ENCODE measurements around the gene TXN2.

The TXN2 gene

DNA sequence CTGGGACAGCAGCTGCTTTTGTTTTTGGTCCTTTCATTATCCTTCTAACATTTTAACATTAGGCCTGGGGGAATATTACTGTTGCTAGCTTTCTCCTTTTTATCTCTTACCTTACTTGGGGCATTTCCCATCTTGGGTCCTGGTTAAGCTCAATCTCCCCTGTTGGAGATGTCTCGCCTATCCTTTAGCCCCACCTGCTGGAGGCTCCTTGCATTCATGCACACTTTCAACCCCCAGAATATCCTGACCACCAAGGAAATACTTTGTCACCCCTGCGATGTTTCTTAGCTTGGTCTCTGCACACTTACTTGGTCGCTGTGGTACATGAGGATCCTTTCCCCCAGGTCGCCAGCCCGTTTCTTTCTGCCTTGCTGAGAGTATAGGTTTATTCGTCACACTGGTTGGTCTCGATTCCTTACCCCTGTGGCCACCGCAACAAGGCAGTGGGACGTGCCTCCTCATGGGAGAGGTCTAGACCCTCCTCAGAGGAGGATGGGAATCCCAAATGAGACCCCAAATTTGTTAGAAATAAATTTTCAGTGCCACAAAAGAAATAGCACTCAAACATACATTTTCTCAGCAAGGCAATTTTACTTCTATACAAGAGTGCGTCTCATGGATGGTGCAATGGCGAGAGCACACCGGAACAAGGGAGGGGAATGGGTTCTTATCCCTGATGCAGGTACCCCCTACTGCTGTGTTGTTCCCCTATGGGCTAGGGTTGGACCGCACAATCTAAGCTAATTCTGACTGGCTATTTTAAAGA lies 5.4 kb upstream of the TXN2 start:
- DNase-seq (ENCODE audit: low read depth) = peak; percentile 55

DNA sequence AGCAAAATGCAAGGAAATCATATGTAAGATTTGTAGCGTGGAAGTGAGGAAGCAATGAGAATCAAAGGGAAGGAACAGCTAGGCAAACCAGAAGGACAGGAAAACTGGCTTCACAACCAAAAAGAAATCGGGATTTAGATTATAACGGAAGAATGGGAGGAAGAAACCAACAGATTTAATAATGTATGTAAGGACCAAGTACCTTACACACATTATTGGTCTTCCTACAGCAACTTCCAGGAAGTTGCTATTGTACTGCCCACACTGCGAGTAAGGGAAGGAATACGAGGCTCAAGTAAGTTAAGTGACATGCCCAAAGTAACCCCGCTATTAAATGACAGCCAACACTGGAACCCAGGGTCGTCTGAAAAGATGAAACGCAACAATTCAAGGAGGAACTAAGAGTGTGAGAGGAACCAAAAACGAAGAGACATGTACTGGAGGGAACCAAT lies 473 bp downstream of the TXN2 start:
- no peak for DNase-seq (ENCODE audit: low read depth)

DNA sequence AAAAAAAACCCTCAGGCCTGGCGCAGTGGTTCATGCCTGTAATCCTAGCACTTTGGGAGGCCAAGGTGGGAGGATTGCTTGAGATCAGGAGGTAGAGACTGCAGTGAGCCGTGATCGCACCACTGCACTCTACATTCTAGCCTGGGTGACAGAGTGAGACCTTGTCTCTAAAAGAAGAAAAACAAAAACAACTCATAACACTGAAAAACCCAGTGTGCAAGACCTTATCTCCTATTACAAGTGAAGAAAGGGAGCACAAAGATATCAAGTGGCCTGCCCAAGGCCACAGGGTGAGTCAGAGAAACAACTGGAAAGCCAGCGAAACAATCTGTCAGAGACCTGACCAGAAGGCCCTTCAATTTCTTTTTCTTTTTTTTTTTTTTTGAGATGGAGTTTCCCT lies 2.5 kb downstream of the TXN2 start:
- DNase-seq (ENCODE audit: low read depth) = no peak

DNA sequence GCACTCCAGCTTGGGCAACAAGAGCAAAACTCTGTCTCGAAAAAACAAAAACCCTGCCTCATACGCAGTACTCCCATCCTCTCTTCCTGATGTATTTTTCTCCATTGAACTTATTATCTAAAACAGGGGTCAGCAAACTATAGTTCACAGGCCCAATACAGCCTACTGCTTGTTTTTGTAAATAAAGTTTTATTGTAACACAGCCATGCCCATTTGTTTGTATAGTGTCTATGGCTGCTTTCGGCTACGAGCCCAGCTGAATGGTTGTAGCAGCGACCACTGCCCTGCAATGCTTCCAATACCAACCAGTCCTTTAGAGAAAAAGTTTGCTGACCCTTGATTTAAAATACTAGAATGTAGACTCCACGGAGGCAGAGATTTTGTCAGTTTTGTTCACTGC lies 6.1 kb downstream of the TXN2 start:
- DNase-seq (ENCODE audit: low read depth) = no peak

DNA sequence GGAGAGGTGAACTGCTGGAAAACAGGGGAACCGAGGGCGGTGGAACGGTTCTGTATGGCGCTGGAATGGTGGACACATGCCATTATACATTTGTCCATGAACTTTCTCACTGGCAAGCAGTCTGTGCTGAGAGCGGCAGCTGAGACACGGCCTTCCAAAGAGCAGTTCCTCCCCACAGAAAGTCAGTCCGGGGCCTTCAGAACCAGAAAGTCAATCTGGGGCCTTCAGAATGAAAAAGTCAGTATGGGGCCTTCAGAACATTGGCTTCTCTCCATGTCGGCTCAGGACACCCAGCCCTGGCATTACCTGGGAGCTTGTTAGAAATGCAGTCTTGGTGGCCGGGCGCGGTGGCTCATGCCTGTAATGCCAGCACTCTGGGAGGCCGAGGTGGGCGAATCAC lies 8.8 kb downstream of the TXN2 start:
- no peak for DNase-seq (ENCODE audit: low read depth)

DNA sequence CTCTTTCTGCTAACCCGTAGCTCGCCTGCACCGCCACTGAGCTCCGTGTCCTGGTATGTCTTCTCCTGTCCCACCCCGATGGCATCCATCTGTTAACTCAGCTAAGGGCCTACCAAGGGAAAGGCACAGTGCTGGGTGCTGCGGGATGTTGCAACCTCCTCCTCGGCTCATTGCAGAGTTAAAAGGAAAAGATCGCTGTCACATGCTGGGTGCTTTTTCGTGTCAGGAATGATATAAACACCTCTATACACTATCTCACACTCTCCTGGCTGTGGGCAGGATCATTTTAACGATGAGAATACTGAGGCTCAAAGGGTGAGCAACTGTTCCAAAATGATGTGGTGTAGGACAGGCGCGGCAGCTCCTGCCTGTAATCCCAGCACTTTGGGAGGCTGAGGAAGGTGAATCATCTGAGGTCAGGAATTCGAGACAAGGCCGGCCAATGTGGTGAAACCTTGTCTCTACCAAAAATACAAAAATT lies 10.1 kb downstream of the TXN2 start:
- DNase-seq (ENCODE audit: low read depth) = no peak

DNA sequence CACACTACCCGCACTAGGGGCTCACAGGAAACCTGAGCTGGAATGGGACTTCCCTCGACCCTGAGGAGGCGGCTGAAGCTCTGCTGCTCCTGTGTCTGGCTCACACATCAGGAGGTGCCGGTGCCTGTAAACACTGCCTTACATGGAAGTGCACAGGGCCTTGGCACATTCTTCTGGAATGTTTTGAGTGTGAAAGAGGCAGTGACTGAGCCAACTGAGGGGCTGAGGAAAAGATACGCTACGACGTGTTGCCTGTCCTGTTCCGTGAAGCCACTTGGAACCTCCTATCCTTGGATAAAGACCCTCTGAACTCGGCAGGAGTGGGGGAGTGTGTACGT lies 10.5 kb downstream of the TXN2 start:
- DNase-seq (ENCODE audit: low read depth) = no peak

DNA sequence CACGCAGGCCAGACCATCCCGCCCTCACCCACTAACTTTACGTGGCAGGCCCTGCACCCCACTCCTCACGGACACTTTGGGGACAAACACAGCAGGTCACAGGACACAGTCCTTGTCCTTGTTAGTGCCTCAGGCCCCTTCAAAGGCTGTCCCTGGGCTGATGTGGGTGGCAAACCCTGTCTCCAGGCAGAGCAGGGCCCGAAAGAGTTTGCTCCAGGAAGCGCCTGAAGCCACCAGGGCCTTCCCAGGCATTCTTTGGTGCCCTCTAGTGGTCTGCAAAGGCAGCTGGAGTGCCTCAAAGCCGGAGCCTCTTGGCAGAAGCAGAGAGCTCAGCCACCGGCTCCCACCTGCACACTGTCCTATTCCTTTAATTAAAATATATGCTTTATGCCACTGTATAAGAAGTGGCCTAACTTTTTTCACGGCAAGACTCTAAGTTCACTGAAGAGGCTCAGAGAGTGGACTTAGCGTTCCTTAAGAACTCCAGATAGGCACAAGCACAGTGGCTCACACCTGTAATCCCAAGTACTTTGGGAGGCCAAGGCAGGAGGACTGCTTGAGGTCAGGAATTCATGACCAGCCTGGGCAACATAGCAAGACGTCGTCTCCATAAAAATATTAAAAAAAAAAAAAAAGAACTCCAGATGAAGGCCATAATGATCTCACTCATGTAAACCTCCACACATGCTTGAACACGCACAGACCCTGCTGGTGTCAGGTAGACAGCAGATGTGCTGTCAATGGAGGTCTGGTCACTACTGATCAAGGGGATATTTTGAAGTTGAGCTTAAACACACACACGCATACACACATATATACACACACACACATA lies 11.1 kb downstream of the TXN2 start:
- peak; percentile 60 for DNase-seq (ENCODE audit: low read depth)

DNA sequence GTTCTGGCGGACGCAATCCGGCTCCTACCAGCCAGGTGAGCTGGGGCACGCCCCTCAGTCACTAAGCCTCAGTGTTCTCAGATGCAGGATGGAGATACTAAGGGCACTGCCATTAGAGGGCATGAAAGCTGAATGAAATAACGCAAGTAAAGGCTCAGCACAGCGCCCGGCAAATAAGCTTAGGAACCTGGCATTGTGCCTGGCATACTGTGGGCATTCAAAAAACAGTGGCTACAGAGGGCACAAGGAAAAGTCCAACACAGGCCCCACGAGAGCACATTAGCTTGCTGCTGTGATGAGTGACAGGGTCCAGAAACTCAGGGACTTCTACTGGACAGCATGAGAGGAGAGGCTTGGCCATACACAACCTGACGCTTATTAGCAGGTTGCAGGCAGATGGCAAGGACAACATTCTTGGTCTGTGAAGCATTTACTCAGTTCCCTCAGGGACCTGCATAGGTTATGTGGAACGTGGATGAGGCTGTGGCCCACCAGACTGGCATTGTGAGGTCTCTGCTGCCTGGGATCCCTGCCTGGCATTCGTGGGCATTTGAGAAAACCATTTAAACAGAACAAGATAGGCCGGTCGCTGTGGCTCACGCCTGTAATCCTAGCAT lies 12.2 kb downstream of the TXN2 start:
- DNase-seq (ENCODE audit: low read depth) = no peak

DNA sequence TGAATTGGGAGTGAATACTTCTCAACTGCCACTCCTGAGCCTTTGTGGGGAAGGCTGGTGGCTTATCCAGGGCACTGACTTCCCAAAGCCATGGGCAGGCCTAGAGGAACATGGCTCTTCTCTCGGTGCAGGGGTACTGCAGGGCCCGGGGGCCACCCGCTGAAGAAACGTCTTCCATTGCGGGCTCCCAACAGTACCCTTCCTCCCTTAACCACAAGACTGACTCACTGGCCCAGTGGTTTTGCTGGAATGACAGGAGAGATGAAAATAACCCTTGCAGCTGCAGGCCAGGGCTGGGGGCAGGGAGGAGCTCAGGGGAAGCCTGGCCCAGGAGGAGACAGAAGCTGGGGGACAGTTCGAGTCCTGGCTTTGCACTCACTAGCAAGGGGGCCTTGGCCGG lies 13.5 kb downstream of the TXN2 start:
- no peak for DNase-seq (ENCODE audit: low read depth)

DNA sequence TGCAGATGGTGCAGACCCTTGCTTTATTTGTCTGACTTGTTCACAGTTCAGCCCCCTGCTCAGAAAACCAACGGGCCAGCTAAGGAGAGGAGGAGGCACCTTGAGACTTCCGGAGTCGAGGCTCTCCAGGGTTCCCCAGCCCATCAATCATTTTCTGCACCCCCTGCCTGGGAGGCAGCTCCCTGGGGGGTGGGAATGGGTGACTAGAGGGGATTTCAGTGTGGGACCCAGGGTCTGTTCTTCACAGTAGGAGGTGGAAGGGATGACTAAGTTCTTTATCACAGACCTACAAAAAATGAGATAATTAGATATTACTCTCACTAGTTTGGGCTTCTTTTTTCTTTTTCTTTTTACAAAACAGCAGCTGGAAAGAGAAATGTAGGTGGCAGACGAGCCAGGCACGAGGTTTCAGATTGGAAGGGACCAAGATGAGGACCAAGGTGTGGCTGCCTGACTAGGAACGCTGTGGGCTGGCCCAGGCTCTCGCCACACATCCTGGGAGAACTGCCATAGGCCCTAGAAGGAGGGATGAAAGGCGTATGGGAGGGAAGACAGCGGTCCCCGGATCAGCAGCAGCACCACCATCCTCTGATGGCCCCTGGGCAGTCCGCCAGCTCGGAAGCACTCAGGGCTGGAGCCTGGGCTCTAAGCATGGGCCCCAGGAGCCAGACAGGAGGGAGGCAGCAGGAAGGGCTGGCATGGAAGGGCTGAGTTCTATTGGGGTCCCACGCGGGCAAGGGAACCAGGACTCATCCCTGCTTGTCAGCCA lies 14.2 kb downstream of the TXN2 start:
- no peak for DNase-seq (ENCODE audit: low read depth)

DNA sequence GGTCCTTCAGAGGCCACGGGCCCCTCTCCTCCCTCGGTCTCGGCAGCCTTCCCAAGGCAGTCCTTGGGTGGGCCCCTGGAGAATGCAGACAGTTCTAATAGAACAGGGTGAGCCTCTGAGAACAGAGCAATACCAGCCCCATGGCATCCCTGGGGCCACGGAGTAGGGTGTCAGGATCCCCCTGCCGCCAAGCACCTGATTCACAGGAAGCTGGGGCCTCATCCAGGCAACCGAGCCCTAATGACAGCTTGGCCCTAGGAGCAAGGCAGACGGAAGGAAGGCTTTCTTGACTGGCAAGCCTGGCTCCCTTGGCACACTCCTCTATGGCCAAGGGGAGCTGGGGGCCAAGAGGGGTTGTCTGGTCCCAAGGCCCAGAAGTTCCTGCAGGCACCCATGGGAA lies 15.2 kb downstream of the TXN2 start:
- no peak for DNase-seq (ENCODE audit: low read depth)

DNA sequence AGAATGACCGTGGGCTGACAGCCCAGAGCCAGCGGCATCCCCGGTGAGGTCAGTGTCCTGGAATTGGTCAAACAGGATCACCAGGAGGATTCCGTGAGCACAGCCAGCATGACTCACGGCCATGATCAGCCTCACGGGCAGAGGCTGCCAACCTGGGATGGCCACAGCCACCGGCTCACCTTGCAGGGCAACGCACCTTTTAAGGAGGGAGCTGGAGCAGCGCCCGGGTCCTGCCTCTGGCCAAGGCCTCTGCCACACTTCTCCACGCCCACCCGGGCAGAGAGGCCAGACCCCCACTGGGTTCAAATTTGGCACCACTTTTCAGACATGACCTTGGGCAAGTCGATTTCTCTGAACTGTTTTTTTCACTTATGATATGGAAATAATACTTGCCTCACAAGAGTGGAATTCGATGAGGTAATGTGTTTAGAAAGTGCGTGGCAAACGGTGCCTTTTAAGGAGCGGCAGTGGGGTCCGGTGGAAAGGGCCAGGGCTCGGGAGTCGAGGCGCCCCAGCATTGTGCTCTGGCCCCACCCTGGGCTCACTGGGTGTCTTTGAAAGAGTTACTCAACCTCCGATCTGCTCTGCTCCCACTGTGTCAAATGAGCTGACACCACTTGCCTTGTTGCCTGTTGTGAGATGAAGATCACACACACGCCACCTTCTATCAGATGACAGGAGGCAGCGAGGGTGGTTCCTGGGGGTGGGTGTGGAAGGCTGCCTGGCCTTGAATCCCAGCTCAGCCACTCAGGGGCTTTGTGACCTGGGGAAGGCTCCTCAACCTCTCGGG lies 16.0 kb downstream of the TXN2 start:
- DNase-seq (ENCODE audit: low read depth) = no peak

DNA sequence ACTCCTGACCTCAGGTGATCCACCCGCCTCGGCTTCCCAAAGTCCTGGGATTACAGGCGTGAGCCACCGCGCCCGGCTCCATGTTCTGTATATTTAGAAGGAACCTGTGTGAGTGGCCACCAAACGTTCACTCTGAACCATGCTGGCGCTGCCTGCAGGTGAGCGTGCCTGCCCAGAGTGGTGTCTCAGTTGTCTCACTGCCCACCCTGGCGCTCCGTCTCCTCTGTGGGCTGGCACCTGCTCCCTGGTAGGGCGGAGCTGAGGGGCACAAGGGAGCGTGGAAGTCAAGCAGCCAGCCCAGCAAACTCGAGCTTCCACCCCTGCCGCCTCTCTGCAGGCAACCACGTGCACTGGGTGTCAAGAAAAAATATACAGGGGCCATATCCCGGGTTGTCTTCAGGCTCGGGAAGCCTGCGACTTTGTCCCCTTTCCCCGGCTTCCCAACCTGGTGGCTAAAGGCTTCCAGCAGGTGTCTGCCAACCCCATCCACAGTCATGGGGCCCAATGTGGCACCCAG lies 16.7 kb downstream of the TXN2 start:
- DNase-seq (ENCODE audit: low read depth) = no peak

DNA sequence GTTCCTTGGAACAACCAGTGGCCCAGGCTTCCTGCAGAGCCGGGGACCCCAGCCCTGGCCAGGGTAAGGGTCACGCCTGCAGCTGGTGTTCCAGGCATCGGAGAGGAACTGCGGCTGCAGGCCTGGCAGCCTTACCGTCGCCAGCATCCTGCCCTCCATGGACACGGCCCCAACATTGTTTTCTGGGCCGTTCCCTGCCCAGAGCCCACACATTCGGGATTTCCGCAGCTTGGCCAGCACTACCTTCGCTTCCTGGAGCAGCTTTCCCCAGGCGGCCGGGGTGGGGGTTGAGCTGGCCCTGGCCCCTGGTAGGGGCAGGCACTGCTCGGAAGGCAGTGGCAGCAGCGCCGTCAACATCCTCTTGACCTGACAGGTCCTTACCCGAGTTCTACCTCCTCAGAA lies 17.7 kb downstream of the TXN2 start:
- no peak for DNase-seq (ENCODE audit: low read depth)

DNA sequence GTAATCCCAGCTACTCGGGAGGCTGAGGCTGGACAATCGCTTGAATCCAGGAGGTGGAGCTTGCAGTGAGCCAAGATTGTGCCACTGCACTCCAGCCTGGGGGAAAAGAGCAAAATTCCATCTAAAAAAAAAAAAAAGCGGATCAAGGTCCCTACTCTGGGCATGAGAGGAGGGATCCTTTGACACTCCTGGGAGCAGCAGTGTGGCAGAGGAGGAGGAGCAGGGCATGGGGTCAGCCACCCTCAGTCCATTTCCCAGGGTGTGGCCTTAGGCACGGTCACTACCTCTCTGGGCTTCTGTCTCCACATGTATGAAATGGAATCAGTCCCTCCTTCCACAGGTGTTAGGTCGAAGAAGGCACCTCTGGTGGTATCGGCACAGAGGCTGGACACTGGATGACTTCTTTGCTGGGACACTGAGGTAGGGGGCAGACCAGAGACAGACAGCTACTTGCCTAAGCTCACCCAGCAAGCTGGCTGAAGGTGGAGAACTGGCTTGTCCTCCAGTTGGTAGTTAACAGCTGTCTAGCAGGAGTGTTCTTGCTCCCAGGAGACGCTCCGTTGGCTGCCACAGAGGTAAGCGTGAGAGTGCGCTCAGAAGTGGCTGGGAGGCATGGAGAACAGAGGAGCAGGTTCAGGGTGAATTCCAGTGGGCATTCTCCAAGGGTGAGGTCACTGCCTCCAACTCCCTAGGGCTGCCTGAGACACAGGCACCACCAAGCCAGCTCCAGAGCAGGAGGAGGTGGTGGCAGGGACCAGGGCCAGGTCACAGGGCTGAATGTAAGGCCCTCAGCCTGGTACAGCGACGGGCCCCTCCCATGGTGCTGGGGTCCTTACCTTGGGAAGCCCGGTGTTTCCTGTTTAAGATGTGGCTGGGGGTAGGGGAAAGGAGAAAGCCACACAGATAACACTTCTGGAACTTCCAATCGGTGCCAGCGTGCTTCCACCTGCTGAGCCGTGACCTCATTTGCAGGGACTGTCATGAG lies 19.5 kb downstream of the TXN2 start:
- no peak for DNase-seq (ENCODE audit: low read depth)

DNA sequence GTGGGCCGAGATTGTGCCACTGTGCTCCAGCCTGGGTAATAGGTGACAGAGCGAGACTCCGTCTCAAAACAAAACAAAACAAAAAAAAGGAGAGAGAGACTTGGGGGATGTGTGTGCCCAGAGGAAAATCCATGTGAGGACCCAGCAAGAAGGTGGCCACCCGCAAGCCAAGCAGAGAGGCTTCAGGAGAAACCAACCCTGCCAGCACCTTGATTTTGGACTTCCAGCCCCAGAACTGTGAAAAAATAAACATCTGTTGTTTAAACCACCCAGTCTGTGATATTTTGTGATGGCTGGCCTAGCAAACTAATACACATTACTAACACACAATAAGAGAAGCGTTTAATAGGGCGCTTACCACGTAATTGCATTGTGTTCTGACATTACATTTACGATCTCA lies 21.2 kb downstream of the TXN2 start:
- DNase-seq (ENCODE audit: low read depth) = no peak

DNA sequence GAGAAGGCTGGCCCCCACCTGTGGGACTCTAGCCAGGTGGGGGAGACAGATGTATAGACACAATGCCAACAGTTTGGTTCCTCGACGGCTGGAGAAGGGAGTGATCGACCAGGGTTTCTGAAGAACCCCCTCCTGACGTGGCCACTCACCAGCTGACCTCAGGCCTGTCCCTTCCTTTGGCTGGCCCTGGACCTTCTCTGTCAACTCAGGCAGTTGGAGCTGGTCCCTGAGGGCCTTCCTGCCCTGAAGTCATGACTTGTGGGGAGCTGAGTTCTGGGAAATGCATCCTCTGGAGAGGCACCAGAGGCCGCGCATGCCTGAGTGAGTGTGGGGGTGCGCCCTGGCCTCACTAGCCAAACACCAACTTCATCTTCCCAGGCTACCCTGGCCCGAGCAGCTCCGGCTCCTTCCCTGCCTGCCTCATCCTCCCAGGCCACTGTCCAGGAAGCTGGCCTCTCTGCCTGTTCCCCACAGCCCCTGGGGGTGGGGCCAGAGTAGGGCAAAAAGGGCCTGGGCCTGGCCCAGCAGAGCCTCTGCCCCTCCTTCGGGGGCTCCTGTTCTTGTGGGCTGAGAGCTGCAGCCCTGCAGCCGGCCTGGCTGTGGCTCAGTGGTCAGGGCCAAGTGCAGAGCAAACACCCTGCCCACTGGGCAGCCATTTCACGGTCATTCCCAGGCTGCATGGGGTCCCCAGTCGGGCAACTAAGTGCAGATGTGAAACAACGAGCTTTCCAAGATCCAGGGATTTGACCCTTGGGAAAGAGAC lies 23.6 kb downstream of the TXN2 start:
- DNase-seq (ENCODE audit: low read depth) = no peak

DNA sequence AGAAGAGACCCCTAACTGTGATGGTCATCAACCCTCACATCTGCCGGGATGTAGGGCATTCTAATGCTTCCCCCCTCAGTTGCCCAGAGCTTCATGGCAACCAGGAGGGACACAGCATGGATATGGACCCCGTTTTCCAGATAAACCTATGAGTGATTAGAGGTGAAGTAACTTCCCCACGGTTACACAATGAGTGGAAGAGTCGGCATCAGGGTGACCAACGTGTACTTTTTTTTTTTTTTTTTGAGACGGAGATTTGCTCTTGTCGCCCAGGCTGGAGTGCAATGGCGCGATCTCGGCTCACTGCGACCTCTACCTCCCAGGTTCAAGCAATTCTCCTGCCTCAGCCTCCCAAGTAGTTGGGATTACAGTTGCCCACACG lies 25.0 kb downstream of the TXN2 start:
- DNase-seq (ENCODE audit: low read depth) = no peak
